ENCODE measurements around the gene LRMDA.

LRMDA gene

GRCh38 chr10:75606203-75606779 lies 174.9 kb downstream of the LRMDA start:
- no peak for DNase-seq (ENCODE audit: low spot score in 2 of 2)

GRCh38 chr10:75607576-75607975 lies 176.2 kb downstream of the LRMDA start:
- Histone ChIP-seq H3K4me1 (no peaks in the 10 kb centered on the region), H3K9me3 (no peaks in the 10 kb centered on the region), H3K36me3 (replicated peaks) (no peaks in the 10 kb centered on the region), H3K27me3 (ENCODE audit: low read depth) (0 out of 2 replicates have a peak, but pooled peaks cover 3% of the 10 kb centered on the region), H3K4me3 (no peak overlapping the region)
- in situ Hi-C loops (cut with MboI; ENCODE audit: low sequenced_read_pairs): no loop called here
- no peak for DNase-seq (ENCODE audit: low spot score in 2 of 2)

More at GRCh38 chr10:75606203-75606779, 174.9 kb downstream of the LRMDA start:
- Histone ChIP-seq H3K27me3 (ENCODE audit: low read depth) (0 out of 2 replicates have a peak, but pooled peaks cover 3% of the 10 kb centered on the region), H3K36me3 (replicated peaks) (no peaks in the 10 kb centered on the region), H3K9me3 (no peaks in the 10 kb centered on the region), H3K4me1 (no peaks in the 10 kb centered on the region), H3K4me3 (no peak overlapping the region)
- in situ Hi-C loops (cut with MboI; ENCODE audit: low sequenced_read_pairs): no loop called here

GRCh38 chr10:75610183-75610582 lies 178.8 kb downstream of the LRMDA start:
- Histone ChIP-seq H3K4me1 (no peaks in the 10 kb centered on the region), H3K4me3 (no peak overlapping the region), H3K36me3 (replicated peaks) (no peaks in the 10 kb centered on the region), H3K9me3 (no peaks in the 10 kb centered on the region), H3K27me3 (ENCODE audit: low read depth) (peaks cover 2% of the 10 kb centered on the region; the same call in 1 of the 2 replicates)
- in situ Hi-C loops (cut with MboI; ENCODE audit: low sequenced_read_pairs): no loop called here
- DNase-seq (ENCODE audit: low spot score in 2 of 2): no peak

GRCh38 chr10:75611172-75611992 lies 180.0 kb downstream of the LRMDA start:
- Histone ChIP-seq H3K4me1 (no peaks in the 10 kb centered on the region), H3K9me3 (no peaks in the 10 kb centered on the region), H3K4me3 (no peak overlapping the region), H3K36me3 (replicated peaks) (no peaks in the 10 kb centered on the region), H3K27me3 (ENCODE audit: low read depth) (peaks cover 2% of the 10 kb centered on the region; the same call in 1 of the 2 replicates)
- no peak for DNase-seq (ENCODE audit: low spot score in 2 of 2)
- in situ Hi-C loops (cut with MboI; ENCODE audit: low sequenced_read_pairs): no loop called here

GRCh38 chr10:75611993-75612372 lies 180.6 kb downstream of the LRMDA start:
- no peak overlapping the region for H3K4me3 ChIP-seq
- DNase-seq (ENCODE audit: low spot score in 2 of 2): no peak
- in situ Hi-C loops (cut with MboI; ENCODE audit: low sequenced_read_pairs): no loop called here
- H3K27me3 ChIP-seq (ENCODE audit: low read depth): peaks cover 2% of the 10 kb centered on the region; the same call in 1 of the 2 replicates
- H3K9me3 ChIP-seq: no peaks in the 10 kb centered on the region
- no peaks in the 10 kb centered on the region for H3K4me1 ChIP-seq
- H3K36me3 ChIP-seq (replicated peaks): no peaks in the 10 kb centered on the region

- Histone ChIP-seq H3K4me3 (no peak overlapping the region), H3K27me3 (ENCODE audit: low read depth) (peaks cover 2% of the 10 kb centered on the region; the same call in 1 of the 2 replicates), H3K4me1 (no peaks in the 10 kb centered on the region), H3K9me3 (no peaks in the 10 kb centered on the region), H3K36me3 (replicated peaks) (no peaks in the 10 kb centered on the region)
- no peak for DNase-seq (ENCODE audit: low spot score in 2 of 2)
- in situ Hi-C loops (cut with MboI; ENCODE audit: low sequenced_read_pairs): no loop called here
These were observed 181.7 kb downstream of the LRMDA start for GRCh38 chr10:75612904-75613684.

- no peak for DNase-seq (ENCODE audit: low spot score in 2 of 2)
- no peaks in the 10 kb centered on the region for H3K36me3 ChIP-seq (replicated peaks)
- H3K4me3 ChIP-seq: no peak overlapping the region
- peaks cover 2% of the 10 kb centered on the region; the same call in 1 of the 2 replicates for H3K27me3 ChIP-seq (ENCODE audit: low read depth)
- no peaks in the 10 kb centered on the region for H3K9me3 ChIP-seq
- in situ Hi-C loops (cut with MboI; ENCODE audit: low sequenced_read_pairs): no loop called here
- H3K4me1 ChIP-seq: no peaks in the 10 kb centered on the region
These were observed 182.5 kb downstream of the LRMDA start for GRCh38 chr10:75613685-75614504.

- Histone ChIP-seq H3K4me3 (no peak overlapping the region), H3K4me1 (no peaks in the 10 kb centered on the region), H3K9me3 (no peaks in the 10 kb centered on the region), H3K36me3 (replicated peaks) (no peaks in the 10 kb centered on the region), H3K27me3 (ENCODE audit: low read depth) (peaks cover 2% of the 10 kb centered on the region; the same call in 1 of the 2 replicates)
- DNase-seq (ENCODE audit: low spot score in 2 of 2): no peak
- in situ Hi-C loops (cut with MboI; ENCODE audit: low sequenced_read_pairs): no loop called here
These were observed 184.7 kb downstream of the LRMDA start for GRCh38 chr10:75616076-75616475.

- in situ Hi-C loops (cut with MboI; ENCODE audit: low sequenced_read_pairs): no loop called here
- peaks cover 2% of the 10 kb centered on the region; the same call in 1 of the 2 replicates for H3K27me3 ChIP-seq (ENCODE audit: low read depth)
- no peaks in the 10 kb centered on the region for H3K9me3 ChIP-seq
- H3K4me1 ChIP-seq: no peaks in the 10 kb centered on the region
- no peaks in the 10 kb centered on the region for H3K36me3 ChIP-seq (replicated peaks)
- H3K4me3 ChIP-seq: no peak overlapping the region
- DNase-seq (ENCODE audit: low spot score in 2 of 2): no peak
These were observed 185.6 kb downstream of the LRMDA start for GRCh38 chr10:75616874-75617478.

GRCh38 chr10:75617485-75618155 lies 186.2 kb downstream of the LRMDA start:
- DNase-seq (ENCODE audit: low spot score in 2 of 2): no peak
- in situ Hi-C loops (cut with MboI; ENCODE audit: low sequenced_read_pairs): no loop called here

GRCh38 chr10:75619635-75620034 lies 188.2 kb downstream of the LRMDA start:
- H3K4me3 ChIP-seq: no peak overlapping the region
- H3K9me3 ChIP-seq: no peaks in the 10 kb centered on the region
- H3K36me3 ChIP-seq (replicated peaks): no peaks in the 10 kb centered on the region
- no peaks in the 10 kb centered on the region for H3K4me1 ChIP-seq
- H3K27me3 ChIP-seq (ENCODE audit: low read depth): no peaks in the 10 kb centered on the region; the same call in 1 of the 2 replicates
- in situ Hi-C loops (cut with MboI; ENCODE audit: low sequenced_read_pairs): no loop called here
- DNase-seq (ENCODE audit: low spot score in 2 of 2): no peak

More at GRCh38 chr10:75617485-75618155, 186.2 kb downstream of the LRMDA start:
- Histone ChIP-seq H3K4me3 (no peak overlapping the region), H3K27me3 (ENCODE audit: low read depth) (peaks cover 2% of the 10 kb centered on the region; the same call in 1 of the 2 replicates), H3K9me3 (no peaks in the 10 kb centered on the region), H3K36me3 (replicated peaks) (no peaks in the 10 kb centered on the region), H3K4me1 (no peaks in the 10 kb centered on the region)

- Histone ChIP-seq H3K36me3 (replicated peaks) (no peaks in the 10 kb centered on the region), H3K4me1 (no peaks in the 10 kb centered on the region)
These were observed 188.9 kb downstream of the LRMDA start for GRCh38 chr10:75620356-75620755.

More at GRCh38 chr10:75620356-75620755, 188.9 kb downstream of the LRMDA start:
- no peaks in the 10 kb centered on the region for H3K9me3 ChIP-seq
- in situ Hi-C loops (cut with MboI; ENCODE audit: low sequenced_read_pairs): no loop called here
- H3K27me3 ChIP-seq (ENCODE audit: low read depth): no peaks in the 10 kb centered on the region; the same call in 1 of the 2 replicates
- DNase-seq (ENCODE audit: low spot score in 2 of 2): no peak
- H3K4me3 ChIP-seq: no peak overlapping the region

All from HAP-1 (cell line).